CD4-positive, alpha-beta T cell (primary cell): ENCODE measurements around the gene CHD9. TPM values are rescaled to one million over a fixed set of nuclear protein-coding genes. Genes with fewer than 3 reads are reported as not detected.
"Not testable (repeated sequence)": the region's sequence is repeated elsewhere in the genome, so short reads cannot be mapped to it uniquely, and the experiment has no call there.

Experiments used
- ATAC-seq: fragments of 200-7000 bp; cut with Tn5 transposase; one replicate; pipeline ENCODE4 v1.10.0; 2022; ENCODE audit warnings: mild to moderate bottlenecking; ENCODE audit not compliant: poor library complexity
- CTCF ChIA-PET: fragments of 350-600 bp; sonication (Branson Sonifier 250); formaldehyde crosslinking; loops from one replicate; lab custom pipeline; 2021; ENCODE audit warnings: antibody characterized with exemption, inconsistent platforms; lab: Charles Lee
- POLR2A ChIA-PET: fragments of 350-600 bp; sonication (Branson Sonifier 250); formaldehyde crosslinking; loops from one replicate; lab custom pipeline; 2021; ENCODE audit warnings: antibody characterized with exemption, inconsistent platforms; lab: Charles Lee
- DNase-seq, 14 experiments: peaks; one replicate each; pipeline ENCODE4 v3.0.0-alpha.2; 2013 to 2020; ENCODE audit warnings: mixed read lengths in 2 of 14
- H3K27ac ChIP-seq, 2 donors: one replicate each; pipeline versions ENCODE4 v1.5.1 to v1.7.0; 2013; ENCODE audit warnings: low read length in 2 of 2, low read depth in 1 of 2, mild to moderate bottlenecking in 1 of 2
- H3K27me3 ChIP-seq, 2 experiments: 1 replicate in 1 of 2; 2 replicates in 1 of 2; pipeline versions ENCODE4 v1.6.1 to v1.7.0; 2013; ENCODE audit warnings: low read length in 2 of 2, control low read depth in 1 of 2, mild to moderate bottlenecking in 1 of 2, moderate library complexity in 1 of 2; ENCODE audit not compliant: insufficient read depth in 2 of 2, control insufficient read depth in 1 of 2
- H3K36me3 ChIP-seq: one replicate; pipeline ENCODE4 v1.6.1; 2013; ENCODE audit warnings: low read length, control low read depth; ENCODE audit not compliant: insufficient read depth
- H3K4me1 ChIP-seq: one replicate; pipeline ENCODE4 v1.6.1; 2013; ENCODE audit warnings: low read length, control low read depth; ENCODE audit not compliant: insufficient read depth
- H3K4me3 ChIP-seq: one replicate; pipeline ENCODE4 v1.5.1; 2013; ENCODE audit warnings: mild to moderate bottlenecking, low read length, moderate library complexity
- H3K9me3 ChIP-seq, 2 experiments: 1 replicate in 1 of 2; 2 replicates in 1 of 2; pipeline versions ENCODE4 v1.6.1 to v1.7.0; 2013; ENCODE audit warnings: low read length in 2 of 2, mild to moderate bottlenecking in 2 of 2, control low read depth in 1 of 2, moderate library complexity in 1 of 2; ENCODE audit not compliant: control insufficient read depth in 1 of 2, insufficient read depth in 1 of 2
- H3K27ac Mint-ChIP-seq: one replicate; pipeline ENCODE4 v1.8.0; 2020; ENCODE audit warnings: mixed read lengths
- H3K27me3 Mint-ChIP-seq: one replicate; pipeline ENCODE4 v1.8.0; 2021; ENCODE audit warnings: mixed read lengths
- H3K36me3 Mint-ChIP-seq: one replicate; pipeline ENCODE4 v1.8.0; 2021; ENCODE audit warnings: low read depth, mixed read lengths
- H3K4me1 Mint-ChIP-seq: one replicate; pipeline ENCODE4 v1.8.0; 2021; ENCODE audit warnings: low read depth, mixed read lengths
- H3K4me3 Mint-ChIP-seq: one replicate; pipeline ENCODE4 v1.8.0; 2020; ENCODE audit warnings: mild to moderate bottlenecking, mixed read lengths
- H3K9me3 Mint-ChIP-seq: one replicate; pipeline ENCODE4 v1.8.0; 2020; ENCODE audit warnings: mixed read lengths
- CTCF ChIP-seq: fragments of 200-600 bp; IDR thresholded peaks from one replicate; pipeline ENCODE4 v1.8.0; 2022; ENCODE audit warnings: antibody characterized with exemption, mild to moderate bottlenecking
- intact Hi-C, 2 experiments: fragments of 100-400 bp; cut with DNase I in 1 of 2; cut with micrococcal nuclease in 1 of 2; formaldehyde crosslinking; loops; one replicate each; pipeline versions ENCODE4 v1.15.1 to v1.9.0; 2023 to 2025; cut with DNase I, micrococcal nuclease
- total RNA-seq, 174 experiments: library from RNA in 2 of 174; stranded (reverse) in 2 of 174; gene quantifications; one replicate each; pipeline ENCODE4 v1.2.3 and lab custom pipeline; 2021 to 2026

Gene CHD9
- total RNA-seq, 2 experiments from 2014 or later: 28.2 to 28.8 TPM

GRCh38 chr16:53323924-53324323 lies 269.1 kb downstream of the CHD9 start:
- H3K36me3 ChIP-seq: peaks cover 11% of the 10 kb centered on the region

GRCh38 chr16:53330991-53331390 lies 276.2 kb downstream of the CHD9 start:
- ATAC-seq, POLR2A ChIA-PET, intact Hi-C loops, H3K27me3 ChIP-seq, H3K4me3 ChIP-seq, H3K27ac Mint-ChIP-seq, H3K4me3 Mint-ChIP-seq, CTCF ChIA-PET, H3K27ac ChIP-seq, H3K9me3 Mint-ChIP-seq, H3K9me3 ChIP-seq, H3K36me3 Mint-ChIP-seq, DNase-seq, H3K27me3 Mint-ChIP-seq, H3K4me1 ChIP-seq, H3K36me3 ChIP-seq: not testable (repeated sequence)
- H3K4me1 Mint-ChIP-seq: peaks cover 14% of the 10 kb centered on the region

More at GRCh38 chr16:53323924-53324323, 269.1 kb downstream of the CHD9 start:
- CTCF ChIA-PET: no interaction called here
- intact Hi-C loops: no loop called here
- no peaks in the 10 kb centered on the region for H3K4me1 ChIP-seq
- POLR2A ChIA-PET: no interaction called here
- no peak for DNase-seq
- no peak overlapping the region for H3K4me3 Mint-ChIP-seq
- no peaks in the 10 kb centered on the region for H3K27me3 ChIP-seq
- H3K4me1 Mint-ChIP-seq: no peaks in the 10 kb centered on the region
- no peak overlapping the region for H3K4me3 ChIP-seq
- peaks cover 36% of the 10 kb centered on the region for H3K36me3 Mint-ChIP-seq
- no peaks in the 10 kb centered on the region for H3K27me3 Mint-ChIP-seq
- no peak overlapping the region for H3K27ac ChIP-seq
- H3K27ac Mint-ChIP-seq: no peak overlapping the region
- TF ChIP-seq CTCF: no peak
- no peak for ATAC-seq
- no peaks in the 10 kb centered on the region for H3K9me3 Mint-ChIP-seq
- H3K9me3 ChIP-seq: no peaks in the 10 kb centered on the region

GRCh38 chr16:53334581-53334980 lies 279.8 kb downstream of the CHD9 start:
- no peaks in the 10 kb centered on the region for H3K27me3 ChIP-seq
- H3K4me1 Mint-ChIP-seq: peaks cover 14% of the 10 kb centered on the region
- no peak overlapping the region for H3K4me3 Mint-ChIP-seq
- no peak for DNase-seq
- H3K4me3 ChIP-seq: no peak overlapping the region
- no peaks in the 10 kb centered on the region for H3K36me3 ChIP-seq
- H3K9me3 ChIP-seq: no peaks in the 10 kb centered on the region
- ATAC-seq: no peak
- H3K36me3 Mint-ChIP-seq: no peaks in the 10 kb centered on the region
- no peak for TF ChIP-seq CTCF
- CTCF ChIA-PET: no interaction called here
- no peaks in the 10 kb centered on the region for H3K27me3 Mint-ChIP-seq
- POLR2A ChIA-PET: no interaction called here
- intact Hi-C loops: no loop called here
- no peak overlapping the region for H3K27ac ChIP-seq
- H3K9me3 Mint-ChIP-seq: no peaks in the 10 kb centered on the region
- no peaks in the 10 kb centered on the region for H3K4me1 ChIP-seq
- no peak overlapping the region for H3K27ac Mint-ChIP-seq

GRCh38 chr16:53337294-53337693 lies 282.5 kb downstream of the CHD9 start:
- H3K4me3 ChIP-seq: no peak overlapping the region
- ChIA-PET CTCF (no interaction called here), POLR2A (no interaction called here)
- Mint-ChIP-seq H3K9me3 (no peaks in the 10 kb centered on the region), H3K27ac (no peak overlapping the region), H3K36me3 (no peaks in the 10 kb centered on the region), H3K4me3 (no peak overlapping the region), H3K27me3 (no peaks in the 10 kb centered on the region), H3K4me1 (peaks cover 14% of the 10 kb centered on the region)
- H3K4me1 ChIP-seq: no peaks in the 10 kb centered on the region
- intact Hi-C loops: no loop called here
- H3K36me3 ChIP-seq: no peaks in the 10 kb centered on the region
- H3K27ac ChIP-seq: no peak overlapping the region
- H3K9me3 ChIP-seq: no peaks in the 10 kb centered on the region
- no peak for TF ChIP-seq CTCF
- ATAC-seq (no peak), DNase-seq (no peak)
- H3K27me3 ChIP-seq: no peaks in the 10 kb centered on the region
